ENCODE data around the gene CFAP141.
"Not testable (repeated sequence)": the region's sequence is repeated elsewhere in the genome, so short reads cannot be mapped to it uniquely, and the experiment has no call there.

The CFAP141 gene

GRCh38 chr1:154208677-154209388, 2.7 kb upstream of the CFAP141 start:
- no peak for DNase-seq (ENCODE audit: low read depth)

- no peak for DNase-seq (ENCODE audit: low read depth)
These were observed 1.1 kb upstream of the CFAP141 start for GRCh38 chr1:154207262-154207661.

- not testable (repeated sequence) for DNase-seq (ENCODE audit: low read depth)
These were observed 355 bp downstream of the CFAP141 start for GRCh38 chr1:154205778-154206177.

GRCh38 chr1:154199563-154199879, 6.6 kb downstream of the CFAP141 start:
- DNase-seq (ENCODE audit: low read depth), result no peak

- DNase-seq (ENCODE audit: low read depth), result no peak
These were observed 7.2 kb downstream of the CFAP141 start for GRCh38 chr1:154198756-154199562.

GRCh38 chr1:154193821-154194220, 12.3 kb downstream of the CFAP141 start:
- no peak for DNase-seq (ENCODE audit: low read depth)

GRCh38 chr1:154192476-154192875, 13.7 kb downstream of the CFAP141 start:
- no peak for DNase-seq (ENCODE audit: low read depth)

- no peak for DNase-seq (ENCODE audit: low read depth)
These were observed 14.1 kb downstream of the CFAP141 start, which contains the start of gene TPM3 for GRCh38 chr1:154191990-154192461. Gene TPM3, minus strand, starts transcription at chr1:154192100. Its CDS starts 82 bp downstream, at chr1:154192018.

- no peak for DNase-seq (ENCODE audit: low read depth)
These were observed 15.6 kb downstream of the CFAP141 start for GRCh38 chr1:154190550-154190949.

GRCh38 chr1:154186852-154187501, 19.2 kb downstream of the CFAP141 start:
- no peak for DNase-seq (ENCODE audit: low read depth)

- peak; percentile 30 for DNase-seq (ENCODE audit: low read depth)
These were observed 20.0 kb downstream of the CFAP141 start for GRCh38 chr1:154186177-154186576.

GRCh38 chr1:154183046-154183915, 22.9 kb downstream of the CFAP141 start:
- peak; percentile 87 for DNase-seq (ENCODE audit: low read depth)

GRCh38 chr1:154182344-154183045, 23.6 kb downstream of the CFAP141 start:
- peak; percentile 51 for DNase-seq (ENCODE audit: low read depth)

GRCh38 chr1:154181944-154182343, 24.2 kb downstream of the CFAP141 start:
- DNase-seq (ENCODE audit: low read depth), result no peak

- DNase-seq (ENCODE audit: low read depth), result no peak
These were observed 26.0 kb downstream of the CFAP141 start for GRCh38 chr1:154179946-154180687.

GRCh38 chr1:154178911-154179811, 27.0 kb downstream of the CFAP141 start:
- DNase-seq (ENCODE audit: low read depth), result no peak

GRCh38 chr1:154178013-154178412, 28.1 kb downstream of the CFAP141 start:
- DNase-seq (ENCODE audit: low read depth), result no peak

- DNase-seq (ENCODE audit: low read depth), result no peak
These were observed 29.8 kb downstream of the CFAP141 start for GRCh38 chr1:154176337-154176736.

GRCh38 chr1:154174654-154175053, 31.5 kb downstream of the CFAP141 start:
- DNase-seq (ENCODE audit: low read depth), result no peak
